ENCODE measurements around the gene HOXA6. TPM values are rescaled to one million over a fixed set of nuclear protein-coding genes. Genes with fewer than 3 reads are reported as not detected.

The HOXA6 gene
- total RNA-seq, 1 experiment from 2014 or later, result not detected

DNA sequence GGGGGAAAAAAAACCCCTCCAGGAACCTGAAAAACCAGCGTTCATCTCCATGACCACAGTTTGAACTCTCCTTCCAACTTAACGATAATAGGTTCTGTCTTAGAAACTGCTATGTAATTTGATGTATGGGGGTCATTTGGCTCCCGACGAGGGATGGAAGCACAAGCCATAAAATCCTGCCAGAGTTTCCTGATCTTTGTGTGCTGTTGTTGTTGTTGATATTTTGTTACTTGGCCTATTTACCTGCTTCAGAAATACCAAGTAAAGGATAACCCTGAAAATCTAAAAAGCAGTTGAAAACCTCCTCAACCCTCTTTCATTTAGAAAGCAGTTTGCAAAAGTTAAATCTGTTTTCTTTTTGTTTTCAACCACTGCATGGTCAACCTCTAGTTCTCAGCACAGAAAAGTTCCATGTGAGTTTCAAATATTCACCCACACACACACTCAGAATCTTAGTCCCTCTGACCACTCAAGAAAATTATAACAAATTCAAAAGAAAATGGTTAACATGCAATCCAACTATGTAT is 35.8 kb downstream of the HOXA6 start:
- Histone ChIP-seq H2BK15ac (ENCODE audit: low read depth, low read length) (no peak overlapping the region), H2BK120ac (ENCODE audit: low read depth, low read length, poor library complexity, severe bottlenecking) (no peak overlapping the region), H3T11ph (ENCODE audit: low read length) (no peak overlapping the region), H2BK5ac (ENCODE audit: insufficient read length, low read length) (no peak overlapping the region), H3K4me2 (ENCODE audit: insufficient read depth, insufficient read length, low read length) (no peak overlapping the region), H4K20me1 (ENCODE audit: control insufficient read depth, insufficient read depth, insufficient read length) (peaks cover 2% of the 10 kb centered on the region), H3K79me2 (ENCODE audit: insufficient read depth, low read length) (no peaks in the 10 kb centered on the region), H3K79me1 (ENCODE audit: insufficient read depth, low read depth, low read length, poor library complexity, severe bottlenecking) (no peaks in the 10 kb centered on the region), H3K18ac (ENCODE audit: insufficient read length, low read depth, low read length) (no peak overlapping the region), H3K14ac (ENCODE audit: insufficient read depth, low read length) (no peak overlapping the region), H3K9ac (ENCODE audit: extremely low read depth, insufficient read length, low read length) (no peak overlapping the region), H3K23ac (ENCODE audit: insufficient read length, low read depth, low read length) (no peak overlapping the region), H2AFZ (ENCODE audit: low read length) (no peak overlapping the region), H4K8ac (replicated peaks; ENCODE audit: insufficient read length, low read depth, low read length) (no peak overlapping the region), H2BK20ac (ENCODE audit: low read depth, low read length, poor library complexity, severe bottlenecking) (no peak overlapping the region), H2AK5ac (ENCODE audit: insufficient read length, low read length) (no peak overlapping the region), H4K91ac (ENCODE audit: insufficient read length, low read depth, low read length) (no peak overlapping the region), H3K23me2 (ENCODE audit: insufficient read length, low read depth, low read length, poor library complexity, severe bottlenecking) (peaks cover 3% of the 10 kb centered on the region), H3K4me1 (ENCODE audit: insufficient read depth, low read length) (no peaks in the 10 kb centered on the region), H3K9me3 (ENCODE audit: control insufficient read depth, low read depth, low read length) (no peaks in the 10 kb centered on the region), H3K56ac (ENCODE audit: insufficient read length, low read depth, low read length) (no peak overlapping the region), H2BK12ac (ENCODE audit: insufficient read length, low read depth, low read length) (no peak overlapping the region), H3K27me3 (ENCODE audit: insufficient read depth, low read length) (peaks cover 96% of the 10 kb centered on the region), H3K4ac (ENCODE audit: low read depth, low read length) (no peak overlapping the region), H3K27ac (ENCODE audit: insufficient read length, low read depth, low read length) (no peak overlapping the region), H4K5ac (ENCODE audit: insufficient read length, low read depth, low read length) (no peak overlapping the region)
- H3K36me3 Mint-ChIP-seq (ENCODE audit: insufficient read depth in 1 of 3, low read depth in 3 of 3), result no peaks in the 10 kb centered on the region; a peak in 1 of 7 replicates
- no peak for DNase-seq
- peaks cover 98% of the 10 kb centered on the region for H3K27me3 Mint-ChIP-seq (ENCODE audit: low read depth)
- H3K4me1 Mint-ChIP-seq, result peaks cover 10 to 19% of the 10 kb centered on the region in 2 experiments
- H3K4me3 Mint-ChIP-seq, result no peak overlapping the region
- H3K9me3 Mint-ChIP-seq, result peaks cover 0 to 3% of the 10 kb centered on the region in 2 experiments; a peak in 3 of 5 replicates
- H3K27ac Mint-ChIP-seq, result no peak overlapping the region
- TF ChIP-seq, protein P1, sequence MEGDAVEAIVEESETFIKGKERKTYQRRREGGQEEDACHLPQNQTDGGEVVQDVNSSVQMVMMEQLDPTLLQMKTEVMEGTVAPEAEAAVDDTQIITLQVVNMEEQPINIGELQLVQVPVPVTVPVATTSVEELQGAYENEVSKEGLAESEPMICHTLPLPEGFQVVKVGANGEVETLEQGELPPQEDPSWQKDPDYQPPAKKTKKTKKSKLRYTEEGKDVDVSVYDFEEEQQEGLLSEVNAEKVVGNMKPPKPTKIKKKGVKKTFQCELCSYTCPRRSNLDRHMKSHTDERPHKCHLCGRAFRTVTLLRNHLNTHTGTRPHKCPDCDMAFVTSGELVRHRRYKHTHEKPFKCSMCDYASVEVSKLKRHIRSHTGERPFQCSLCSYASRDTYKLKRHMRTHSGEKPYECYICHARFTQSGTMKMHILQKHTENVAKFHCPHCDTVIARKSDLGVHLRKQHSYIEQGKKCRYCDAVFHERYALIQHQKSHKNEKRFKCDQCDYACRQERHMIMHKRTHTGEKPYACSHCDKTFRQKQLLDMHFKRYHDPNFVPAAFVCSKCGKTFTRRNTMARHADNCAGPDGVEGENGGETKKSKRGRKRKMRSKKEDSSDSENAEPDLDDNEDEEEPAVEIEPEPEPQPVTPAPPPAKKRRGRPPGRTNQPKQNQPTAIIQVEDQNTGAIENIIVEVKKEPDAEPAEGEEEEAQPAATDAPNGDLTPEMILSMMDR (conservative IDR thresholded peaks at IDR 0.05), result no peak
- WGBS (ENCODE audit: extremely low coverage, insufficient read length, low lambda C conversion rate), result no CpG with 5 or more reads among the region's 4 CpGs

All from H9 (cell line).